Vagina (tissue), 2 donors: ENCODE measurements around the gene UFM1. TPM values are rescaled to one million over a fixed set of nuclear protein-coding genes. Genes with fewer than 3 reads are reported as not detected.

Experiments
- DNase-seq, 2 donors: peaks; one replicate each; pipeline ENCODE4 v3.0.0-alpha.2; 2017; ENCODE audit errors: extremely low spot score in 2 of 2
- H3K27ac ChIP-seq: fragments of 200-600 bp; sonication (generic); one replicate; pipeline ENCODE4 v1.5.1; 2019
- H3K27me3 ChIP-seq: fragments of 200-600 bp; sonication (generic); one replicate; pipeline ENCODE4 v1.5.1; 2019
- H3K36me3 ChIP-seq, 2 donors: fragments of 200-600 bp; sonication (generic); one replicate each; pipeline ENCODE4 v1.5.1; 2017 to 2019
- H3K4me1 ChIP-seq: fragments of 200-600 bp; sonication (generic); one replicate; pipeline ENCODE4 v1.5.1; 2019
- H3K4me3 ChIP-seq, 2 donors: fragments of 200-600 bp; sonication (generic); 1 replicate in 1 of 2; 2 replicates in 1 of 2; pipeline ENCODE4 v1.5.1; 2016 to 2019
- H3K9me3 ChIP-seq: fragments of 200-600 bp; sonication (generic); one replicate; pipeline ENCODE4 v1.5.1; 2019
- POLR2A ChIP-seq, 2 donors: fragments of 450-650 bp; IDR thresholded peaks; one replicate each; pipeline ENCODE4 v1.6.1; 2017; ENCODE audit warnings: antibody characterized with exemption in 2 of 2, mild to moderate bottlenecking in 2 of 2, moderate library complexity in 2 of 2
- POLR2AphosphoS5 ChIP-seq, 2 donors: sonication (generic); formaldehyde crosslinking; IDR thresholded peaks; one replicate each; pipeline ENCODE4 v1.9.0; 2017; ENCODE audit warnings: antibody characterized with exemption in 2 of 2, mild to moderate bottlenecking in 2 of 2, low read depth in 1 of 2; ENCODE audit not compliant: insufficient read depth in 1 of 2
- intact Hi-C: fragments of 100-400 bp; cut with DNase I; formaldehyde crosslinking; loops from one replicate; pipeline ENCODE4 v1.15.1; 2023
- total RNA-seq: library from RNA; depleted of rRNA; stranded (reverse); fragments of >200 nt; gene quantifications from one replicate; pipeline ENCODE4 v1.2.3, GENCODE V29; 2016
- TF ChIP-seq, protein P1 (sequence below), 3 experiments: fragments of 450-650 bp in 2 of 3; fragments of 200-600 bp in 1 of 3; sonication (generic) in 1 of 3; IDR thresholded peaks; one replicate each; pipeline ENCODE4 v1.5.1; 2017 to 2019; ENCODE audit warnings: antibody characterized with exemption in 3 of 3, mild to moderate bottlenecking in 2 of 3, moderate library complexity in 2 of 3

Gene UFM1
- total RNA-seq, 1 donor from 2014 or later = 54.5 TPM

DNA sequence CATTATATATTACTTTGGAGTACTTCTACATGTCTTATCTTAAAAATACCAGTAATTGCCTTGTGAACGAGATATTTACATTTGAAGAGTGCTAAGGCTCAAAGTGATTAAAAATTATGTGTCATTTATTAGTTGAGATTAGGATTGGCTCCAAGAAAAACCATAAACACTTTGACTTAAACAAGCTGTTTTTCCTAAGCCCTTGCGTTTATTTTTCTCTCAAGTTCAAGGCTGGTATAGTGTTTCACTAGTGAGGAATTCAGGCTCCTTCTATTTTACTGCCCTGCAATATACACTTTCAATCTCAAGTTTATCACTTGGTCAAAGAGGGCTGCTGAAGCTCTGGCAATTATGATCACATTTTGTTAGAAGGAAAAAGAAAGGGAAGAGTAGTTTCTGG is 49.9 kb downstream of the UFM1 start:
- no peaks in the 10 kb centered on the region for H3K27me3 ChIP-seq
- no peaks in the 10 kb centered on the region for H3K9me3 ChIP-seq
- intact Hi-C loops = no loop called here
- DNase-seq = no peak
- no peaks in the 10 kb centered on the region for H3K36me3 ChIP-seq
- no peak overlapping the region for H3K27ac ChIP-seq
- no peaks in the 10 kb centered on the region for H3K4me1 ChIP-seq
- no peak overlapping the region for H3K4me3 ChIP-seq
- TF ChIP-seq, protein P1, sequence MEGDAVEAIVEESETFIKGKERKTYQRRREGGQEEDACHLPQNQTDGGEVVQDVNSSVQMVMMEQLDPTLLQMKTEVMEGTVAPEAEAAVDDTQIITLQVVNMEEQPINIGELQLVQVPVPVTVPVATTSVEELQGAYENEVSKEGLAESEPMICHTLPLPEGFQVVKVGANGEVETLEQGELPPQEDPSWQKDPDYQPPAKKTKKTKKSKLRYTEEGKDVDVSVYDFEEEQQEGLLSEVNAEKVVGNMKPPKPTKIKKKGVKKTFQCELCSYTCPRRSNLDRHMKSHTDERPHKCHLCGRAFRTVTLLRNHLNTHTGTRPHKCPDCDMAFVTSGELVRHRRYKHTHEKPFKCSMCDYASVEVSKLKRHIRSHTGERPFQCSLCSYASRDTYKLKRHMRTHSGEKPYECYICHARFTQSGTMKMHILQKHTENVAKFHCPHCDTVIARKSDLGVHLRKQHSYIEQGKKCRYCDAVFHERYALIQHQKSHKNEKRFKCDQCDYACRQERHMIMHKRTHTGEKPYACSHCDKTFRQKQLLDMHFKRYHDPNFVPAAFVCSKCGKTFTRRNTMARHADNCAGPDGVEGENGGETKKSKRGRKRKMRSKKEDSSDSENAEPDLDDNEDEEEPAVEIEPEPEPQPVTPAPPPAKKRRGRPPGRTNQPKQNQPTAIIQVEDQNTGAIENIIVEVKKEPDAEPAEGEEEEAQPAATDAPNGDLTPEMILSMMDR (IDR thresholded peaks at IDR 0.05) = no peak
- no peak for TF ChIP-seq POLR2A (IDR thresholded peaks at IDR 0.05)
- no peak for TF ChIP-seq POLR2AphosphoS5 (IDR thresholded peaks at IDR 0.05; ENCODE audit: insufficient read depth in 1 of 2, low read depth in 1 of 2)

DNA sequence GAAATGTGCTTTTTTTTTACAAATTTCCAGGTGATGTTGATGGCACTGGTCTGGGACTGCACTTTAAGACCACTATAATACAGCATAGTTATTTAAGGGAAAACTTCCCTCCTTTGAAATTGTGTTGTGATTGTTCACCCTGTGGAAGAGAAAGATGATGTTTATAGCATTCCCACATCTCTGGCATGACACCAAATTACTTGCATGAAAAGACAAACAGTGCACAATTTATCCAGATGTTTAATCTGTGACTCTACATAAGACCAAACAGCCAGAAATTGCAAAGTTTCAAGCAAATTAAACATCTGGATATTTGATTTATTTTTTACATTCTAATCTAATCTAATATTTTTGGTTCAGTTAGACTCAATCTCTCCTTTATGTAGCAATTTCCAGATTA is 51.6 kb downstream of the UFM1 start:
- Histone ChIP-seq H3K4me3 (no peak overlapping the region), H3K9me3 (no peaks in the 10 kb centered on the region), H3K27ac (no peak overlapping the region), H3K36me3 (no peaks in the 10 kb centered on the region), H3K4me1 (no peaks in the 10 kb centered on the region), H3K27me3 (no peaks in the 10 kb centered on the region)
- intact Hi-C loops = no loop called here
- TF ChIP-seq POLR2AphosphoS5 (IDR thresholded peaks at IDR 0.05; ENCODE audit: insufficient read depth in 1 of 2, low read depth in 1 of 2) (no peak), POLR2A (IDR thresholded peaks at IDR 0.05) (no peak)
- TF ChIP-seq, protein P1 (IDR thresholded peaks at IDR 0.05) = no peak
- DNase-seq = no peak

DNA sequence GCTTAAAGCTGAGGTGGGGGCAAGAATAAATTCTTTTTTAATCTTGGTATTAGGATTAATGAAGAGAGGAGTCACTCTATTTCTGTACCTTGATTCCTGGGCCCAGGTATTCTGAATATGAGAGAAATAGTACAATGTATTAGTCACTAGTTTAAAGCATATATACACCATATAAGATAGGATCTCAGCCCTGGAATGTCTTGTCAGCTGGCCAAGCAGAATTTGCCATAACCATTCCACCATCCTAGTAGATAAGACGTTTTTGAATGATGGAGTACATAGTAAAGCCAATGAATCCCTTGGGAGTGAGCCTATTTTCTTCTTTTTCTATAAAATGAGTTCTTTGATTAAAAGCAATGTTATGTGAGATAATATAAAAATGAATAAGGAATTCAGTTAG is 55.6 kb downstream of the UFM1 start:
- H3K27me3 ChIP-seq = no peaks in the 10 kb centered on the region
- no peaks in the 10 kb centered on the region for H3K9me3 ChIP-seq
- intact Hi-C loops = no loop called here
- no peak overlapping the region for H3K27ac ChIP-seq
- H3K4me1 ChIP-seq = no peaks in the 10 kb centered on the region
- DNase-seq = no peak
- no peak overlapping the region for H3K4me3 ChIP-seq
- TF ChIP-seq, protein P1 (IDR thresholded peaks at IDR 0.05) = no peak
- no peak for TF ChIP-seq POLR2A (IDR thresholded peaks at IDR 0.05)
- no peak for TF ChIP-seq POLR2AphosphoS5 (IDR thresholded peaks at IDR 0.05; ENCODE audit: insufficient read depth in 1 of 2, low read depth in 1 of 2)
- no peaks in the 10 kb centered on the region for H3K36me3 ChIP-seq

DNA sequence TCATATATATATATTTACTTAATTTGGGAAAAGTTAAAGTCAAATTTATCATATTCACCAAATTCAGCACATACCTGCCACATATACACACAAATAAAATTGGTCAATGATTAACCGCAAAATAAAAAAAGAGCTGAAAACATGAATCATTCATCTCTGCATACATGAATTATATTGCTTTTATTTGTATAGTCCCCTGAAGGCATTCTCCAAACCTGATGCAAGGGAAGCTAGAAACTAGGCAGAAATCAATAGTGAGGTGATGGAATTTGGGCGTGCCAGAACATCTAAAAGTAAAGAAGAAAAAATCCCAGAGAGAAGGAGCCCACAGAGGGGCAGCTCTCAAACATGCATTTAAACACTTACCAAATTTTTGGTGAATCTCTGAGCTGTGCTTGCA is 60.1 kb downstream of the UFM1 start:
- Histone ChIP-seq H3K4me3 (no peak overlapping the region), H3K27ac (no peak overlapping the region), H3K9me3 (no peaks in the 10 kb centered on the region), H3K4me1 (no peaks in the 10 kb centered on the region), H3K36me3 (no peaks in the 10 kb centered on the region), H3K27me3 (no peaks in the 10 kb centered on the region)
- TF ChIP-seq, protein P1 (IDR thresholded peaks at IDR 0.05) = no peak
- no peak for TF ChIP-seq POLR2AphosphoS5 (IDR thresholded peaks at IDR 0.05; ENCODE audit: insufficient read depth in 1 of 2, low read depth in 1 of 2)
- TF ChIP-seq POLR2A (IDR thresholded peaks at IDR 0.05) = no peak
- intact Hi-C loops = no loop called here
- no peak for DNase-seq

DNA sequence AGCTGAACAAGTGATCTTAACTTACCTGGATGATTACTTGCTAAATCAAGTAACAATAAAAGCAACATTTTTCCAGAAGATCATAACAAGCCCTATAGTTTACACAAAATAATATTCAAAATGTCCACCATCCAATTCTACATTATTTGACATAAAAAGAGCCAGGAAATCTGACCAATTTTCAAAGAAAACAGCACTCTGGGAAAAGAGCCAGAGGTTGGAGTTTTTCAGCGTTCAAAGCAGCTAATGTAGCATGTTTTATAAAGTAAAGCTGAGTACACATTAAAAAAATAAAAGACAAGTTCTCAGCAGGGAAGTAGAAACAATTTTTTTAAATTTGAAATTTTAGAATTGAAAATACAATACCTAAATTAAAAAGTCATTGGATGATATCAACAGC is 62.6 kb downstream of the UFM1 start:
- H3K27ac ChIP-seq = no peak overlapping the region
- intact Hi-C loops = no loop called here
- H3K27me3 ChIP-seq = no peaks in the 10 kb centered on the region
- no peaks in the 10 kb centered on the region for H3K9me3 ChIP-seq
- DNase-seq = no peak
- no peaks in the 10 kb centered on the region for H3K36me3 ChIP-seq
- no peak for TF ChIP-seq POLR2A (IDR thresholded peaks at IDR 0.05)
- no peak for TF ChIP-seq POLR2AphosphoS5 (IDR thresholded peaks at IDR 0.05; ENCODE audit: insufficient read depth in 1 of 2, low read depth in 1 of 2)
- TF ChIP-seq, protein P1 (IDR thresholded peaks at IDR 0.05) = no peak
- no peaks in the 10 kb centered on the region for H3K4me1 ChIP-seq
- H3K4me3 ChIP-seq = no peak overlapping the region
